ENCODE measurements around the gene LPP. TPM values are rescaled to one million over a fixed set of nuclear protein-coding genes. Genes with fewer than 3 reads are reported as not detected.

The LPP gene
- total and polyA plus RNA-seq, 10 of the 15 experiments (the other 5 are each of a cell fraction or from before 2014, with no cell fraction given) = under 0.01 to 0.62 (median 0.03) TPM

DNA sequence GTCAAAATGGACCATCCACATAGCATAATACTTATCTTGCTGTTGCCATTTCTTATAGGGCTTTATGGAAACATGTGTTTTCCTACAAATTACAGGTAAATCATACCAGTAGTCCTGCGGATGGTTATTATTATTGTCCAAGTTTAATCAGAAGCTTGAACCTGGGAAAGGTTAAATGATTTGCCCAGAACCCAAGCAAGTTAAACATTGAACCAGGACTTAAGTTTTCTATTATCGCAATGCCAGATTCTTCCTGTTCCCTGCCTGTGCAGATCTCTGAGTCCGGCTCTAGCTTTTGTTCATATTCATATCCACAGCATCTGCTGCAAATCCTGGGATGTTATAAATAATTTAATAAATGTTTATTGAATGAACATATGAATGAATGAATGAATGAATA, 12.5 kb downstream of the LPP start:
- no peak for DNase-seq (ENCODE audit: low read depth, low spot score)
- intact Hi-C loops (cut with micrococcal nuclease; ENCODE audit: unreplicated experiment) = no loop called here
- no TSS peak for BruUV-seq (replicated peaks)

More for the DNA sequence above, 12.5 kb downstream of the LPP start:
- Histone ChIP-seq H3K4me2 (ENCODE audit: control insufficient read depth, insufficient read depth) (no peak overlapping the region), H3K9me3 (replicated peaks; ENCODE audit: control insufficient read depth, insufficient read depth, low read length) (no peaks in the 10 kb centered on the region), H4K20me1 (ENCODE audit: control insufficient read depth, insufficient read depth) (no peaks in the 10 kb centered on the region), H3K27me3 (replicated peaks in 1 of 2; ENCODE audit: control insufficient read depth in 2 of 2, insufficient read depth in 2 of 2, low read length in 1 of 2) (no peaks in the 10 kb centered on the region; a peak in 1 of 4 replicates), H3K79me2 (ENCODE audit: control insufficient read depth, insufficient read depth, low read length) (no peaks in the 10 kb centered on the region), H3K36me3 (ENCODE audit: control insufficient read depth in 2 of 2, insufficient read depth in 2 of 2, low read length in 1 of 2) (no peaks in the 10 kb centered on the region), H3K9ac (ENCODE audit: control insufficient read depth, insufficient read depth, low read length) (no peak overlapping the region), H3K4me3 (no peak overlapping the region), H3K27ac (ENCODE audit: control insufficient read depth, insufficient read depth) (no peak overlapping the region), H2AFZ (ENCODE audit: control insufficient read depth, low read depth, low read length) (no peak overlapping the region), H3K4me1 (ENCODE audit: control insufficient read depth, insufficient read depth, low read length) (no peaks in the 10 kb centered on the region)
- ChIA-PET SMC1A (ENCODE audit: uncharacterized antibody, unreplicated experiment) (no interaction called here), RAD21 (ENCODE audit: unreplicated experiment) (no interaction called here), POLR2A (no interaction called here), CTCF (interaction anchor here (1.0 kb wide), 1 partner anchor 426 kb away, joined by 3 read pairs; no protein-coding TSS in a partner anchor)
- WGBS (ENCODE audit: insufficient coverage, insufficient replicate concordance, low lambda C conversion rate, missing lambda C conversion rate) = 98% methylated on average over 3 of the region's 3 CpGs
- ATAC-seq (no peak), FAIRE-seq (no peak)
- TF ChIP-seq TAF1 (IDR thresholded peaks at IDR 0.05; ENCODE audit: borderline replicate concordance, low read depth, low read length) (no peak), SREBF2 (IDR thresholded peaks at IDR 0.05; ENCODE audit: low read length) (no peak), WRNIP1 (IDR thresholded peaks at IDR 0.05; ENCODE audit: borderline replicate concordance, low read depth, low read length) (no peak), NR2F1 (conservative IDR thresholded peaks at IDR 0.05) (no peak), CREB1 (IDR thresholded peaks at IDR 0.05; ENCODE audit: low read depth) (no peak), SIX5 (IDR thresholded peaks at IDR 0.05; ENCODE audit: low read depth, low read length, severe bottlenecking) (no peak), POLR2A (IDR thresholded peaks at IDR 0.05; ENCODE audit: low read depth, low read length) (no peak), MTA2 (IDR thresholded peaks at IDR 0.05; ENCODE audit: low read depth) (no peak), RFX5 (IDR thresholded peaks at IDR 0.05; ENCODE audit: low read depth, low read length) (no peak), BCL3 (IDR thresholded peaks at IDR 0.05; ENCODE audit: borderline replicate concordance, insufficient read depth, low read depth, low read length, poor library complexity, severe bottlenecking) (no peak), SMC3 (IDR thresholded peaks at IDR 0.05; ENCODE audit: borderline replicate concordance, low read length) (no peak)
- TF ChIP-seq, protein P1, sequence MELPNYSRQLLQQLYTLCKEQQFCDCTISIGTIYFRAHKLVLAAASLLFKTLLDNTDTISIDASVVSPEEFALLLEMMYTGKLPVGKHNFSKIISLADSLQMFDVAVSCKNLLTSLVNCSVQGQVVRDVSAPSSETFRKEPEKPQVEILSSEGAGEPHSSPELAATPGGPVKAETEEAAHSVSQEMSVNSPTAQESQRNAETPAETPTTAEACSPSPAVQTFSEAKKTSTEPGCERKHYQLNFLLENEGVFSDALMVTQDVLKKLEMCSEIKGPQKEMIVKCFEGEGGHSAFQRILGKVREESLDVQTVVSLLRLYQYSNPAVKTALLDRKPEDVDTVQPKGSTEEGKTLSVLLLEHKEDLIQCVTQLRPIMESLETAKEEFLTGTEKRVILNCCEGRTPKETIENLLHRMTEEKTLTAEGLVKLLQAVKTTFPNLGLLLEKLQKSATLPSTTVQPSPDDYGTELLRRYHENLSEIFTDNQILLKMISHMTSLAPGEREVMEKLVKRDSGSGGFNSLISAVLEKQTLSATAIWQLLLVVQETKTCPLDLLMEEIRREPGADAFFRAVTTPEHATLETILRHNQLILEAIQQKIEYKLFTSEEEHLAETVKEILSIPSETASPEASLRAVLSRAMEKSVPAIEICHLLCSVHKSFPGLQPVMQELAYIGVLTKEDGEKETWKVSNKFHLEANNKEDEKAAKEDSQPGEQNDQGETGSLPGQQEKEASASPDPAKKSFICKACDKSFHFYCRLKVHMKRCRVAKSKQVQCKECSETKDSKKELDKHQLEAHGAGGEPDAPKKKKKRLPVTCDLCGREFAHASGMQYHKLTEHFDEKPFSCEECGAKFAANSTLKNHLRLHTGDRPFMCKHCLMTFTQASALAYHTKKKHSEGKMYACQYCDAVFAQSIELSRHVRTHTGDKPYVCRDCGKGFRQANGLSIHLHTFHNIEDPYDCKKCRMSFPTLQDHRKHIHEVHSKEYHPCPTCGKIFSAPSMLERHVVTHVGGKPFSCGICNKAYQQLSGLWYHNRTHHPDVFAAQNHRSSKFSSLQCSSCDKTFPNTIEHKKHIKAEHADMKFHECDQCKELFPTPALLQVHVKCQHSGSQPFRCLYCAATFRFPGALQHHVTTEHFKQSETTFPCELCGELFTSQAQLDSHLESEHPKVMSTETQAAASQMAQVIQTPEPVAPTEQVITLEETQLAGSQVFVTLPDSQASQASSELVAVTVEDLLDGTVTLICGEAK (IDR thresholded peaks at IDR 0.05; ENCODE audit: borderline replicate concordance) = no peak
- TF ChIP-seq, protein P2, sequence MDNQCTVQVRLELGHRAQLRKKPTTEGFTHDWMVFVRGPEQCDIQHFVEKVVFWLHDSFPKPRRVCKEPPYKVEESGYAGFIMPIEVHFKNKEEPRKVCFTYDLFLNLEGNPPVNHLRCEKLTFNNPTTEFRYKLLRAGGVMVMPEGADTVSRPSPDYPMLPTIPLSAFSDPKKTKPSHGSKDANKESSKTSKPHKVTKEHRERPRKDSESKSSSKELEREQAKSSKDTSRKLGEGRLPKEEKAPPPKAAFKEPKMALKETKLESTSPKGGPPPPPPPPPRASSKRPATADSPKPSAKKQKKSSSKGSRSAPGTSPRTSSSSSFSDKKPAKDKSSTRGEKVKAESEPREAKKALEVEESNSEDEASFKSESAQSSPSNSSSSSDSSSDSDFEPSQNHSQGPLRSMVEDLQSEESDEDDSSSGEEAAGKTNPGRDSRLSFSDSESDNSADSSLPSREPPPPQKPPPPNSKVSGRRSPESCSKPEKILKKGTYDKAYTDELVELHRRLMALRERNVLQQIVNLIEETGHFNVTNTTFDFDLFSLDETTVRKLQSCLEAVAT (IDR thresholded peaks at IDR 0.05) = no peak
- TF ChIP-seq, protein P3, sequence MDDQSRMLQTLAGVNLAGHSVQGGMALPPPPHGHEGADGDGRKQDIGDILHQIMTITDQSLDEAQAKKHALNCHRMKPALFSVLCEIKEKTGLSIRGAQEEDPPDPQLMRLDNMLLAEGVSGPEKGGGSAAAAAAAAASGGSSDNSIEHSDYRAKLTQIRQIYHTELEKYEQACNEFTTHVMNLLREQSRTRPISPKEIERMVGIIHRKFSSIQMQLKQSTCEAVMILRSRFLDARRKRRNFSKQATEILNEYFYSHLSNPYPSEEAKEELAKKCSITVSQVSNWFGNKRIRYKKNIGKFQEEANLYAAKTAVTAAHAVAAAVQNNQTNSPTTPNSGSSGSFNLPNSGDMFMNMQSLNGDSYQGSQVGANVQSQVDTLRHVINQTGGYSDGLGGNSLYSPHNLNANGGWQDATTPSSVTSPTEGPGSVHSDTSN (IDR thresholded peaks at IDR 0.05; ENCODE audit: insufficient replicate concordance, low read depth, low read length) = no peak
- in situ Hi-C loops (cut with MboI) = no loop called here

Data from GM12878 (cell line).